K562 (cell line): ENCODE measurements around the gene TIAM1. TPM values are rescaled to one million over a fixed set of nuclear protein-coding genes. Genes with fewer than 3 reads are reported as not detected.

ENCODE experiments used
- ATAC-seq: fragments of 200-7000 bp; cut with Tn5 transposase; 3 replicates; pipeline ENCODE4 v1.9.1; 2020; ENCODE audit warnings: moderate library complexity
- BruUV-seq: library from RNA; stranded (reverse); fragments of 400-500 nt; replicated peaks from 2 replicates; lab custom pipeline; 2021; lab: Mats Ljungman, UMichigan
- CTCF ChIA-PET: fragments of 300-600 bp; formaldehyde crosslinking; extraction: SDS; loops from one replicate; lab custom pipeline; 2021; ENCODE audit warnings: low intra/inter-chr PET ratio; lab: Yijun Ruan, JAX
- POLR2A ChIA-PET: fragments of 300-600, 350-650 bp; sonication (Branson Sonifier 250); formaldehyde crosslinking; extraction: SDS; loops from one replicate; lab custom pipeline; 2021; ENCODE audit warnings: antibody characterized with exemption, inconsistent platforms; lab: Yijun Ruan, JAX
- DNase-seq, 4 experiments: peaks; one replicate each; pipeline versions ENCODE4 v3.0.0 to v3.0.0-alpha.2; 2011 to 2018; ENCODE audit warnings: low spot score in 3 of 4, mixed read lengths in 3 of 4; ENCODE audit errors: extremely low read depth in 1 of 4
- FAIRE-seq: peaks from 2 replicates; lab custom pipeline; 2011; peaks lifted over from hg19 to GRCh38; lab: Jason Lieb, UNC
- H2AFZ ChIP-seq: 2 replicates; pipeline ENCODE4 v1.6.0; 2011; ENCODE audit warnings: low read depth, low read length, control low read depth, inconsistent platforms
- H3K27ac ChIP-seq: fragments of 200-600 bp; 3 replicates; pipeline ENCODE4 v1.8.0; 2011; ENCODE audit warnings: low read depth, mild to moderate bottlenecking, control low read depth, inconsistent platforms, low read length, moderate library complexity, mixed read lengths; ENCODE audit errors: extremely low read depth
- H3K27me3 ChIP-seq, 2 experiments: fragments of 300-600 bp in 1 of 2; 2 replicates in 1 of 2; 3 replicates in 1 of 2; pipeline versions ENCODE4 v1.6.0 to v1.8.0; 2011; ENCODE audit warnings: inconsistent platforms in 2 of 2, low read length in 2 of 2, mild to moderate bottlenecking in 1 of 2, mixed read lengths in 1 of 2, moderate library complexity in 1 of 2; ENCODE audit not compliant: control insufficient read depth in 2 of 2, insufficient read depth in 2 of 2
- H3K36me3 ChIP-seq: fragments of 300-600 bp; 3 replicates; pipeline ENCODE4 v1.8.0; 2011; ENCODE audit warnings: mild to moderate bottlenecking, low read length, inconsistent platforms; ENCODE audit not compliant: control insufficient read depth, insufficient read depth
- H3K4me1 ChIP-seq, 2 experiments: fragments of 200-600 bp in 1 of 2; replicated peaks in 1 of 2; 2 replicates in 1 of 2; 3 replicates in 1 of 2; pipeline versions ENCODE4 v1.5.1 to v1.8.0; 2011; ENCODE audit warnings: inconsistent platforms in 2 of 2, low read length in 2 of 2, mild to moderate bottlenecking in 1 of 2, mixed read lengths in 1 of 2, moderate library complexity in 1 of 2; ENCODE audit not compliant: control insufficient read depth in 2 of 2, insufficient read depth in 2 of 2
- H3K4me2 ChIP-seq: 2 replicates; pipeline ENCODE4 v1.6.1; 2011; ENCODE audit warnings: low read length, control low read depth, inconsistent platforms, mixed read lengths; ENCODE audit not compliant: insufficient read depth
- H3K4me3 ChIP-seq: fragments of 200-600 bp; sonication (generic), shearing (Covaris generic); 2 replicates; pipeline ENCODE4 v1.5.1; 2016; ENCODE audit warnings: control low read depth, inconsistent platforms
- H3K79me2 ChIP-seq: fragments of 200-600 bp; 3 replicates; pipeline ENCODE4 v1.8.0; 2011; ENCODE audit warnings: low read length, inconsistent platforms; ENCODE audit not compliant: control insufficient read depth, insufficient read depth
- H3K9ac ChIP-seq, 2 experiments: 2 replicates each; pipeline versions ENCODE4 v1.6.0 to v1.6.1; 2011; ENCODE audit warnings: low read depth in 2 of 2, low read length in 2 of 2, control low read depth in 1 of 2, inconsistent platforms in 1 of 2, mild to moderate bottlenecking in 1 of 2, mixed read lengths in 1 of 2; ENCODE audit not compliant: insufficient read depth in 1 of 2
- H3K9me1 ChIP-seq: one replicate; pipeline ENCODE4 v1.6.0; 2011; ENCODE audit warnings: inconsistent platforms, mild to moderate bottlenecking, low read length, moderate library complexity; ENCODE audit not compliant: control insufficient read depth, insufficient read depth
- H3K9me3 ChIP-seq: replicated peaks from 2 replicates; pipeline ENCODE4 v1.5.1; 2011; ENCODE audit warnings: low read depth, low read length, inconsistent platforms; ENCODE audit not compliant: control insufficient read depth, insufficient read depth
- H4K20me1 ChIP-seq: replicated peaks from 2 replicates; pipeline ENCODE4 v1.6.1; 2011; ENCODE audit warnings: low read length, inconsistent platforms, mixed read lengths; ENCODE audit not compliant: control insufficient read depth, insufficient read depth
- ATF6 ChIP-seq: sonication (generic); formaldehyde crosslinking; IDR thresholded peaks from 2 replicates; pipeline ENCODE4 v1.4.0; 2020; ENCODE audit warnings: mild to moderate bottlenecking, missing genetic modification reagents
- FOXJ2 ChIP-seq: fragments of 200-800 bp; sonication (Bioruptor generic); IDR thresholded peaks from 2 replicates; pipeline ENCODE4 v1.6.1; 2016; ENCODE audit warnings: missing genetic modification characterization, missing compliant biosample characterization
- GATA2 ChIP-seq: sonication (generic); formaldehyde crosslinking; IDR thresholded peaks from 2 replicates; pipeline ENCODE4 v1.4.0; 2020; ENCODE audit warnings: mild to moderate bottlenecking, missing genetic modification reagents
- KDM2B ChIP-seq: fragments of 250-450 bp; sonication (Bioruptor Pico); IDR thresholded peaks from 2 replicates; pipeline ENCODE4 v1.8.0; 2021; ENCODE audit warnings: mild to moderate bottlenecking, moderate library complexity
- MTF1 ChIP-seq: fragments of 250-450 bp; sonication (Bioruptor Pico); IDR thresholded peaks from 2 replicates; pipeline ENCODE4 v1.9.0; 2021; ENCODE audit warnings: moderate library complexity, mild to moderate bottlenecking, inconsistent platforms, borderline replicate concordance
- TEAD2 ChIP-seq: fragments of 450-650 bp; IDR thresholded peaks from 2 replicates; pipeline ENCODE4 v1.6.1; 2016; ENCODE audit warnings: missing genetic modification characterization, control low read depth, missing compliant biosample characterization
- WHSC1 ChIP-seq: IDR thresholded peaks from one replicate; pipeline ENCODE4 v1.6.1; 2012; ENCODE audit warnings: low read length, control low read depth, inconsistent platforms
- ZNF124 ChIP-seq: sonication (generic); formaldehyde crosslinking; IDR thresholded peaks from 2 replicates; pipeline ENCODE4 v1.8.1; 2022; ENCODE audit warnings: missing genetic modification reagents
- ZNF780A ChIP-seq: fragments of 250-450 bp; sonication (Bioruptor Pico); IDR thresholded peaks from 2 replicates; pipeline ENCODE4 v1.5.0; 2021; ENCODE audit warnings: mild to moderate bottlenecking
- ZNF830 ChIP-seq: fragments of 250-450 bp; sonication (Bioruptor Pico); IDR thresholded peaks from 2 replicates; pipeline ENCODE4 v1.5.0; 2021; ENCODE audit warnings: mild to moderate bottlenecking
- WGBS: fragments of 100-300 bp; shearing (Covaris generic); methylation state at CpG from one replicate; pipeline ENCODE4 v1.1.6; 2016; ENCODE audit warnings: low coverage, mixed read lengths; ENCODE audit not compliant: insufficient coverage; ENCODE audit errors: missing lambda C conversion rate; 5-methylcytosine and 5-hydroxymethylcytosine counted together
- in situ Hi-C: fragments of 300-500 bp; cut with MboI; formaldehyde crosslinking; loops from 4 replicates; pipeline ENCODE4 v1.15.0; 2018; ENCODE audit warnings: inconsistent platforms, mixed read lengths
- intact Hi-C: fragments of 100-400 bp; cut with micrococcal nuclease; formaldehyde crosslinking; loops from 2 replicates; pipeline ENCODE4 v1.14.2; 2022
- polyA plus RNA-seq, 8 experiments: library from polyadenylated mRNA; depleted of rRNA in 4 of 8; stranded (reverse) in 5 of 8; unstranded in 3 of 8; fragments of >200 nt; fragmentation: Nextera tagmentation in 2 of 8; fragmentation: Illumina TruSeq in 1 of 8; extraction: Ambion mirVana in 2 of 8; extraction: Trizol in 1 of 8; gene quantifications; 2 replicates each; pipeline versions ENCODE4 v1.2.1 to v1.2.3, GENCODE V29; 2011 to 2014; ENCODE audit warnings: inconsistent platforms in 1 of 8, missing spikeins in 1 of 8
- total RNA-seq, 7 experiments: library from RNA; depleted of rRNA in 6 of 7; stranded (reverse); fragments of >200 nt in 6 of 7; fragmentation: Illumina TruSeq in 2 of 7; extraction: Trizol in 2 of 7; gene quantifications; 2 replicates each; pipeline versions ENCODE4 v1.2.1 to v1.2.3, GENCODE V29; 2011 to 2021; ENCODE audit warnings: low replicate concordance in 1 of 7
- TF ChIP-seq, protein P1 (sequence below): fragments of 200-600 bp; sonication (generic); IDR thresholded peaks from one replicate; pipeline ENCODE4 v1.6.1; 2012; ENCODE audit warnings: mild to moderate bottlenecking, low read depth, low read length, inconsistent platforms

Gene TIAM1
- total and polyA plus RNA-seq, 9 of the 15 experiments (the other 6 are each of a cell fraction or from before 2014, with no cell fraction given) = 0.11 TPM; not detected in 8

GRCh38 chr21:31368361-31368760 is 24.3 kb upstream of the TIAM1 start:
- Histone ChIP-seq H3K9me1 (no peaks in the 10 kb centered on the region), H3K4me2 (no peak overlapping the region)
- no peak for TF ChIP-seq ZNF124 (CRISPR knock-in tag)
- no peak for TF ChIP-seq ATF6 (CRISPR knock-in tag)
- TF ChIP-seq ZNF830 = no peak
- TF ChIP-seq, protein P1, sequence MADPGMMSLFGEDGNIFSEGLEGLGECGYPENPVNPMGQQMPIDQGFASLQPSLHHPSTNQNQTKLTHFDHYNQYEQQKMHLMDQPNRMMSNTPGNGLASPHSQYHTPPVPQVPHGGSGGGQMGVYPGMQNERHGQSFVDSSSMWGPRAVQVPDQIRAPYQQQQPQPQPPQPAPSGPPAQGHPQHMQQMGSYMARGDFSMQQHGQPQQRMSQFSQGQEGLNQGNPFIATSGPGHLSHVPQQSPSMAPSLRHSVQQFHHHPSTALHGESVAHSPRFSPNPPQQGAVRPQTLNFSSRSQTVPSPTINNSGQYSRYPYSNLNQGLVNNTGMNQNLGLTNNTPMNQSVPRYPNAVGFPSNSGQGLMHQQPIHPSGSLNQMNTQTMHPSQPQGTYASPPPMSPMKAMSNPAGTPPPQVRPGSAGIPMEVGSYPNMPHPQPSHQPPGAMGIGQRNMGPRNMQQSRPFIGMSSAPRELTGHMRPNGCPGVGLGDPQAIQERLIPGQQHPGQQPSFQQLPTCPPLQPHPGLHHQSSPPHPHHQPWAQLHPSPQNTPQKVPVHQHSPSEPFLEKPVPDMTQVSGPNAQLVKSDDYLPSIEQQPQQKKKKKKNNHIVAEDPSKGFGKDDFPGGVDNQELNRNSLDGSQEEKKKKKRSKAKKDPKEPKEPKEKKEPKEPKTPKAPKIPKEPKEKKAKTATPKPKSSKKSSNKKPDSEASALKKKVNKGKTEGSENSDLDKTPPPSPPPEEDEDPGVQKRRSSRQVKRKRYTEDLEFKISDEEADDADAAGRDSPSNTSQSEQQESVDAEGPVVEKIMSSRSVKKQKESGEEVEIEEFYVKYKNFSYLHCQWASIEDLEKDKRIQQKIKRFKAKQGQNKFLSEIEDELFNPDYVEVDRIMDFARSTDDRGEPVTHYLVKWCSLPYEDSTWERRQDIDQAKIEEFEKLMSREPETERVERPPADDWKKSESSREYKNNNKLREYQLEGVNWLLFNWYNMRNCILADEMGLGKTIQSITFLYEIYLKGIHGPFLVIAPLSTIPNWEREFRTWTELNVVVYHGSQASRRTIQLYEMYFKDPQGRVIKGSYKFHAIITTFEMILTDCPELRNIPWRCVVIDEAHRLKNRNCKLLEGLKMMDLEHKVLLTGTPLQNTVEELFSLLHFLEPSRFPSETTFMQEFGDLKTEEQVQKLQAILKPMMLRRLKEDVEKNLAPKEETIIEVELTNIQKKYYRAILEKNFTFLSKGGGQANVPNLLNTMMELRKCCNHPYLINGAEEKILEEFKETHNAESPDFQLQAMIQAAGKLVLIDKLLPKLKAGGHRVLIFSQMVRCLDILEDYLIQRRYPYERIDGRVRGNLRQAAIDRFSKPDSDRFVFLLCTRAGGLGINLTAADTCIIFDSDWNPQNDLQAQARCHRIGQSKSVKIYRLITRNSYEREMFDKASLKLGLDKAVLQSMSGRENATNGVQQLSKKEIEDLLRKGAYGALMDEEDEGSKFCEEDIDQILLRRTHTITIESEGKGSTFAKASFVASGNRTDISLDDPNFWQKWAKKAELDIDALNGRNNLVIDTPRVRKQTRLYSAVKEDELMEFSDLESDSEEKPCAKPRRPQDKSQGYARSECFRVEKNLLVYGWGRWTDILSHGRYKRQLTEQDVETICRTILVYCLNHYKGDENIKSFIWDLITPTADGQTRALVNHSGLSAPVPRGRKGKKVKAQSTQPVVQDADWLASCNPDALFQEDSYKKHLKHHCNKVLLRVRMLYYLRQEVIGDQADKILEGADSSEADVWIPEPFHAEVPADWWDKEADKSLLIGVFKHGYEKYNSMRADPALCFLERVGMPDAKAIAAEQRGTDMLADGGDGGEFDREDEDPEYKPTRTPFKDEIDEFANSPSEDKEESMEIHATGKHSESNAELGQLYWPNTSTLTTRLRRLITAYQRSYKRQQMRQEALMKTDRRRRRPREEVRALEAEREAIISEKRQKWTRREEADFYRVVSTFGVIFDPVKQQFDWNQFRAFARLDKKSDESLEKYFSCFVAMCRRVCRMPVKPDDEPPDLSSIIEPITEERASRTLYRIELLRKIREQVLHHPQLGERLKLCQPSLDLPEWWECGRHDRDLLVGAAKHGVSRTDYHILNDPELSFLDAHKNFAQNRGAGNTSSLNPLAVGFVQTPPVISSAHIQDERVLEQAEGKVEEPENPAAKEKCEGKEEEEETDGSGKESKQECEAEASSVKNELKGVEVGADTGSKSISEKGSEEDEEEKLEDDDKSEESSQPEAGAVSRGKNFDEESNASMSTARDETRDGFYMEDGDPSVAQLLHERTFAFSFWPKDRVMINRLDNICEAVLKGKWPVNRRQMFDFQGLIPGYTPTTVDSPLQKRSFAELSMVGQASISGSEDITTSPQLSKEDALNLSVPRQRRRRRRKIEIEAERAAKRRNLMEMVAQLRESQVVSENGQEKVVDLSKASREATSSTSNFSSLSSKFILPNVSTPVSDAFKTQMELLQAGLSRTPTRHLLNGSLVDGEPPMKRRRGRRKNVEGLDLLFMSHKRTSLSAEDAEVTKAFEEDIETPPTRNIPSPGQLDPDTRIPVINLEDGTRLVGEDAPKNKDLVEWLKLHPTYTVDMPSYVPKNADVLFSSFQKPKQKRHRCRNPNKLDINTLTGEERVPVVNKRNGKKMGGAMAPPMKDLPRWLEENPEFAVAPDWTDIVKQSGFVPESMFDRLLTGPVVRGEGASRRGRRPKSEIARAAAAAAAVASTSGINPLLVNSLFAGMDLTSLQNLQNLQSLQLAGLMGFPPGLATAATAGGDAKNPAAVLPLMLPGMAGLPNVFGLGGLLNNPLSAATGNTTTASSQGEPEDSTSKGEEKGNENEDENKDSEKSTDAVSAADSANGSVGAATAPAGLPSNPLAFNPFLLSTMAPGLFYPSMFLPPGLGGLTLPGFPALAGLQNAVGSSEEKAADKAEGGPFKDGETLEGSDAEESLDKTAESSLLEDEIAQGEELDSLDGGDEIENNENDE = no peak
- no peak for TF ChIP-seq WHSC1
- TF ChIP-seq MTF1 (CRISPR knock-in tag) = no peak
- no peak for TF ChIP-seq FOXJ2 (tag)
- no peak for TF ChIP-seq ZNF780A (CRISPR knock-in tag)
- TF ChIP-seq KDM2B (CRISPR knock-in tag) = no peak
- TF ChIP-seq TEAD2 (tag) = no peak
- TF ChIP-seq GATA2 (CRISPR knock-in tag) = no peak
- TF ChIP-seq, all 486 proteins: peak for 0
- Histone ChIP-seq H3K27me3 (peaks cover 0 to 7% of the 10 kb centered on the region in 2 experiments; a peak in 1 of 5 replicates), H3K9ac (no peak overlapping the region), H3K36me3 (no peaks in the 10 kb centered on the region), H4K20me1 (no peaks in the 10 kb centered on the region), H3K9me3 (no peaks in the 10 kb centered on the region), H3K79me2 (no peaks in the 10 kb centered on the region), H3K4me1 (no peaks in the 10 kb centered on the region), H3K4me3 (no peak overlapping the region), H3K27ac (no peak overlapping the region), H2AFZ (no peak overlapping the region)
- no peak for FAIRE-seq
- BruUV-seq = no TSS peak
- ATAC-seq = no peak
- CTCF ChIA-PET = no interaction called here
- intact Hi-C loops (no loop called here), in situ Hi-C loops (no loop called here)
- DNase-seq = no peak
- WGBS = 0% methylated on average over 7 of the region's 7 CpGs
- POLR2A ChIA-PET = no interaction called here
